ENCODE data around the gene GSTT2B.

- TF ChIP-seq KDM1A (IDR thresholded peaks at IDR 0.05; ENCODE audit: borderline replicate concordance, low read length) (no peak), ATF2 (IDR thresholded peaks at IDR 0.05; ENCODE audit: low read length) (no peak)
Measured at GRCh38 chr22:23925020-23925606, 35.9 kb downstream of the GSTT2B start.
